ENCODE data around the gene CCDC88A. TPM values are rescaled to one million over a fixed set of nuclear protein-coding genes. Genes with fewer than 3 reads are reported as not detected.

Gene CCDC88A
- total RNA-seq, 1 donor, result 54.3 TPM

- no peak overlapping the region for H3K4me3 ChIP-seq (ENCODE audit: insufficient read depth, low read length)
- no peak overlapping the region for H3K27ac ChIP-seq (ENCODE audit: low read depth, low read length)
- no peaks in the 10 kb centered on the region for H3K9me3 ChIP-seq (ENCODE audit: low read depth, low read length)
- DNase-seq (ENCODE audit: insufficient read length, low spot score, missing footprints), result no peak
- TF ChIP-seq, protein P1, sequence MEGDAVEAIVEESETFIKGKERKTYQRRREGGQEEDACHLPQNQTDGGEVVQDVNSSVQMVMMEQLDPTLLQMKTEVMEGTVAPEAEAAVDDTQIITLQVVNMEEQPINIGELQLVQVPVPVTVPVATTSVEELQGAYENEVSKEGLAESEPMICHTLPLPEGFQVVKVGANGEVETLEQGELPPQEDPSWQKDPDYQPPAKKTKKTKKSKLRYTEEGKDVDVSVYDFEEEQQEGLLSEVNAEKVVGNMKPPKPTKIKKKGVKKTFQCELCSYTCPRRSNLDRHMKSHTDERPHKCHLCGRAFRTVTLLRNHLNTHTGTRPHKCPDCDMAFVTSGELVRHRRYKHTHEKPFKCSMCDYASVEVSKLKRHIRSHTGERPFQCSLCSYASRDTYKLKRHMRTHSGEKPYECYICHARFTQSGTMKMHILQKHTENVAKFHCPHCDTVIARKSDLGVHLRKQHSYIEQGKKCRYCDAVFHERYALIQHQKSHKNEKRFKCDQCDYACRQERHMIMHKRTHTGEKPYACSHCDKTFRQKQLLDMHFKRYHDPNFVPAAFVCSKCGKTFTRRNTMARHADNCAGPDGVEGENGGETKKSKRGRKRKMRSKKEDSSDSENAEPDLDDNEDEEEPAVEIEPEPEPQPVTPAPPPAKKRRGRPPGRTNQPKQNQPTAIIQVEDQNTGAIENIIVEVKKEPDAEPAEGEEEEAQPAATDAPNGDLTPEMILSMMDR (IDR thresholded peaks at IDR 0.05; ENCODE audit: extremely low read depth, low read depth, low read length), result no peak
- H3K4me1 ChIP-seq (ENCODE audit: insufficient read depth, low read length), result peaks cover 10% of the 10 kb centered on the region
- no peak overlapping the region for H3K4me2 ChIP-seq (ENCODE audit: insufficient read depth, low read length)
- H4K20me1 ChIP-seq (ENCODE audit: insufficient read depth, low read length), result no peaks in the 10 kb centered on the region
- H3K79me2 ChIP-seq (ENCODE audit: insufficient read depth, low read length), result no peaks in the 10 kb centered on the region
- H3K36me3 ChIP-seq (ENCODE audit: insufficient read depth, low read length), result peaks cover 32% of the 10 kb centered on the region
- no peaks in the 10 kb centered on the region for H3K27me3 ChIP-seq (ENCODE audit: insufficient read depth, low read length)
- no peak overlapping the region for H2AFZ ChIP-seq (ENCODE audit: low read length)
These were observed 110.2 kb downstream of the CCDC88A start for GRCh38 chr2:55309446-55309845.

GRCh38 chr2:55302241-55302640, 117.4 kb downstream of the CCDC88A start:
- no peaks in the 10 kb centered on the region for H3K4me1 ChIP-seq (ENCODE audit: insufficient read depth, low read length)
- TF ChIP-seq, protein P1 (IDR thresholded peaks at IDR 0.05; ENCODE audit: extremely low read depth, low read depth, low read length), result no peak
- no peaks in the 10 kb centered on the region for H4K20me1 ChIP-seq (ENCODE audit: insufficient read depth, low read length)
- no peak for DNase-seq (ENCODE audit: insufficient read length, low spot score, missing footprints)
- H3K9me3 ChIP-seq (ENCODE audit: low read depth, low read length), result no peaks in the 10 kb centered on the region
- no peaks in the 10 kb centered on the region for H3K79me2 ChIP-seq (ENCODE audit: insufficient read depth, low read length)
- no peaks in the 10 kb centered on the region for H3K27me3 ChIP-seq (ENCODE audit: insufficient read depth, low read length)
- no peak overlapping the region for H3K4me3 ChIP-seq (ENCODE audit: insufficient read depth, low read length)
- H2AFZ ChIP-seq (ENCODE audit: low read length), result no peak overlapping the region
- no peak overlapping the region for H3K4me2 ChIP-seq (ENCODE audit: insufficient read depth, low read length)
- no peak overlapping the region for H3K27ac ChIP-seq (ENCODE audit: low read depth, low read length)
- H3K36me3 ChIP-seq (ENCODE audit: insufficient read depth, low read length), result peaks cover 38% of the 10 kb centered on the region

DNA sequence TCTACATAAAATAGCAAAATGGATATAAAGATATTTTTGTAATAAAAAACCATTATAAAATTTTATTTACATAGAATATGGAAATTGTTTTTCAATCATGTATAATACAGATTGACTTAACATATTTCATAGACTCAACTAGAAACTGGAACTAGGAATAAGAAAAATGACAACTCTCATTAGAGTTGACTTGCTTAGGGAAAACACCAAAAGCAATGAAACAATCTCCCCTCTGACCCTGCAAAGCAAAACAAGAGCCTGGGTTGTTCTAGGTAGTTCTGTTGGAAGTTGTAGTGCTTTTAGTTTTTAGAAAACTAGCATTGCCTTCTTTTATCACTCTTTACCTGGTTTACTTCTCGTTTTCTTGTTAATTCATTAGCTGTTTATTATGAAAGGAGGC, 118.4 kb downstream of the CCDC88A start:
- Histone ChIP-seq H3K36me3 (ENCODE audit: insufficient read depth, low read length) (peaks cover 39% of the 10 kb centered on the region), H4K20me1 (ENCODE audit: insufficient read depth, low read length) (no peaks in the 10 kb centered on the region), H3K79me2 (ENCODE audit: insufficient read depth, low read length) (no peaks in the 10 kb centered on the region), H3K27ac (ENCODE audit: low read depth, low read length) (no peak overlapping the region), H2AFZ (ENCODE audit: low read length) (no peak overlapping the region), H3K4me1 (ENCODE audit: insufficient read depth, low read length) (no peaks in the 10 kb centered on the region), H3K27me3 (ENCODE audit: insufficient read depth, low read length) (no peaks in the 10 kb centered on the region), H3K4me2 (ENCODE audit: insufficient read depth, low read length) (no peak overlapping the region), H3K4me3 (ENCODE audit: insufficient read depth, low read length) (no peak overlapping the region), H3K9me3 (ENCODE audit: low read depth, low read length) (no peaks in the 10 kb centered on the region)
- DNase-seq (ENCODE audit: insufficient read length, low spot score, missing footprints), result no peak
- TF ChIP-seq, protein P1 (IDR thresholded peaks at IDR 0.05; ENCODE audit: extremely low read depth, low read depth, low read length), result no peak

DNA sequence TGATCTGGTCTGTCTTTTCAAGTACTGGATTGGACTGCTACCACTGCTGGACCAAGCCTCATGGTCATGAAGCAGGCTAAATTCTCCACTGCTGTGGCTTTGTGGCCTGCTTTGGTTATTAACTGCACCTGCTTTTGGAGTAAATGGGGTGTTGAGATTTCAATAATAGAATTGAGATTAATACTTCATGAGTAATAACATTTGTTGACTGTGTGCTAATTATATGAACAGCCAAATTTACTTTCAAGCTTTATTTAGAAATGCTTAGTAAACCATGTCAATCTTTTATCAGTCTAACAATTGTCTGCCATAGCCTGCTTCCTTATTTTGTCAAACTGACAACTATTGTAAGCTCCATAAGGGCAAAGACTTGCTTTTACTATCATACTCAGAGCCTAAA, 123.3 kb downstream of the CCDC88A start:
- peaks cover 3% of the 10 kb centered on the region for H3K79me2 ChIP-seq (ENCODE audit: insufficient read depth, low read length)
- no peaks in the 10 kb centered on the region for H4K20me1 ChIP-seq (ENCODE audit: insufficient read depth, low read length)
- no peak overlapping the region for H3K4me3 ChIP-seq (ENCODE audit: insufficient read depth, low read length)
- TF ChIP-seq, protein P1 (IDR thresholded peaks at IDR 0.05; ENCODE audit: extremely low read depth, low read depth, low read length), result no peak
- peaks cover 48% of the 10 kb centered on the region for H3K36me3 ChIP-seq (ENCODE audit: insufficient read depth, low read length)
- no peak for DNase-seq (ENCODE audit: insufficient read length, low spot score, missing footprints)
- H3K4me2 ChIP-seq (ENCODE audit: insufficient read depth, low read length), result no peak overlapping the region
- H3K27ac ChIP-seq (ENCODE audit: low read depth, low read length), result no peak overlapping the region
- no peaks in the 10 kb centered on the region for H3K9me3 ChIP-seq (ENCODE audit: low read depth, low read length)
- H3K4me1 ChIP-seq (ENCODE audit: insufficient read depth, low read length), result no peaks in the 10 kb centered on the region
- H3K27me3 ChIP-seq (ENCODE audit: insufficient read depth, low read length), result no peaks in the 10 kb centered on the region
- H2AFZ ChIP-seq (ENCODE audit: low read length), result no peak overlapping the region
